ENCODE data around the gene ATP6V0C. TPM values are rescaled to one million over a fixed set of nuclear protein-coding genes. Genes with fewer than 3 reads are reported as not detected.
"Not testable (repeated sequence)": the region's sequence is repeated elsewhere in the genome, so short reads cannot be mapped to it uniquely, and the experiment has no call there.

Gene ATP6V0C
- polyA plus RNA-seq, 1 donor (not counting 4 experiments of a cell fraction or from before 2014, with no cell fraction given) = 11.4 TPM

GRCh38 chr16:2531696-2532493 is 18.1 kb downstream of the ATP6V0C start:
- DNase-seq (ENCODE audit: low read depth, low spot score) (peak; percentile 81), FAIRE-seq (peak; percentile 49)
- Histone ChIP-seq H3K27me3 (ENCODE audit: control insufficient read depth, extremely low read depth, insufficient read depth, low read length) (no peaks in the 10 kb centered on the region), H3K9ac (ENCODE audit: control insufficient read depth, extremely low read depth, insufficient read depth, low read length) (peak overlapping the region; percentile 86), H2AFZ (ENCODE audit: control insufficient read depth, low read length) (peak overlapping the region; percentile 69), H4K20me1 (ENCODE audit: control insufficient read depth, extremely low read depth, insufficient read depth, low read length) (no peaks in the 10 kb centered on the region), H3K4me1 (ENCODE audit: control insufficient read depth, extremely low read depth, insufficient read depth, low read length) (peaks cover 18% of the 10 kb centered on the region), H3K79me2 (ENCODE audit: control insufficient read depth, insufficient read depth, low read length) (no peaks in the 10 kb centered on the region), H3K4me3 (ENCODE audit: control insufficient read depth in 2 of 3, extremely low read depth in 1 of 3, insufficient read depth in 2 of 3, low read depth in 1 of 3, low read length in 3 of 3) (peak overlapping the region; percentile 48 to 76 (median 73)), H3K4me2 (ENCODE audit: control insufficient read depth, extremely low read depth, insufficient read depth, low read depth, low read length) (peak overlapping the region; percentile 93), H3K9me1 (ENCODE audit: control insufficient read depth, extremely low read depth, insufficient read depth, low read length) (no peaks in the 10 kb centered on the region), H3K9me3 (ENCODE audit: control insufficient read depth, low read depth, low read length) (no peaks in the 10 kb centered on the region), H3K27ac (ENCODE audit: control insufficient read depth, insufficient read depth, low read length) (peak overlapping the region; percentile 87), H3K36me3 (ENCODE audit: control insufficient read depth in 2 of 2, extremely low read depth in 1 of 2, insufficient read depth in 2 of 2, low read length in 2 of 2) (peaks cover 11 to 22% of the 10 kb centered on the region in 2 experiments)
- dilution Hi-C loops (cut with MboI; ENCODE audit: extremely low pct_ligation_motif_present, low sequenced_read_pairs) = no loop called here
- TF ChIP-seq EZH2 (IDR thresholded peaks at IDR 0.05; ENCODE audit: low read length) = no peak
- TF ChIP-seq, protein P1, sequence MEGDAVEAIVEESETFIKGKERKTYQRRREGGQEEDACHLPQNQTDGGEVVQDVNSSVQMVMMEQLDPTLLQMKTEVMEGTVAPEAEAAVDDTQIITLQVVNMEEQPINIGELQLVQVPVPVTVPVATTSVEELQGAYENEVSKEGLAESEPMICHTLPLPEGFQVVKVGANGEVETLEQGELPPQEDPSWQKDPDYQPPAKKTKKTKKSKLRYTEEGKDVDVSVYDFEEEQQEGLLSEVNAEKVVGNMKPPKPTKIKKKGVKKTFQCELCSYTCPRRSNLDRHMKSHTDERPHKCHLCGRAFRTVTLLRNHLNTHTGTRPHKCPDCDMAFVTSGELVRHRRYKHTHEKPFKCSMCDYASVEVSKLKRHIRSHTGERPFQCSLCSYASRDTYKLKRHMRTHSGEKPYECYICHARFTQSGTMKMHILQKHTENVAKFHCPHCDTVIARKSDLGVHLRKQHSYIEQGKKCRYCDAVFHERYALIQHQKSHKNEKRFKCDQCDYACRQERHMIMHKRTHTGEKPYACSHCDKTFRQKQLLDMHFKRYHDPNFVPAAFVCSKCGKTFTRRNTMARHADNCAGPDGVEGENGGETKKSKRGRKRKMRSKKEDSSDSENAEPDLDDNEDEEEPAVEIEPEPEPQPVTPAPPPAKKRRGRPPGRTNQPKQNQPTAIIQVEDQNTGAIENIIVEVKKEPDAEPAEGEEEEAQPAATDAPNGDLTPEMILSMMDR (optimal IDR thresholded peaks at IDR 0.05 in 1 of 3, IDR thresholded peaks at IDR 0.05 in 1 of 3, conservative IDR thresholded peaks at IDR 0.05 in 1 of 3; ENCODE audit: extremely low read depth in 1 of 3, insufficient read depth in 2 of 3, low read length in 3 of 3) = no peak

DNA sequence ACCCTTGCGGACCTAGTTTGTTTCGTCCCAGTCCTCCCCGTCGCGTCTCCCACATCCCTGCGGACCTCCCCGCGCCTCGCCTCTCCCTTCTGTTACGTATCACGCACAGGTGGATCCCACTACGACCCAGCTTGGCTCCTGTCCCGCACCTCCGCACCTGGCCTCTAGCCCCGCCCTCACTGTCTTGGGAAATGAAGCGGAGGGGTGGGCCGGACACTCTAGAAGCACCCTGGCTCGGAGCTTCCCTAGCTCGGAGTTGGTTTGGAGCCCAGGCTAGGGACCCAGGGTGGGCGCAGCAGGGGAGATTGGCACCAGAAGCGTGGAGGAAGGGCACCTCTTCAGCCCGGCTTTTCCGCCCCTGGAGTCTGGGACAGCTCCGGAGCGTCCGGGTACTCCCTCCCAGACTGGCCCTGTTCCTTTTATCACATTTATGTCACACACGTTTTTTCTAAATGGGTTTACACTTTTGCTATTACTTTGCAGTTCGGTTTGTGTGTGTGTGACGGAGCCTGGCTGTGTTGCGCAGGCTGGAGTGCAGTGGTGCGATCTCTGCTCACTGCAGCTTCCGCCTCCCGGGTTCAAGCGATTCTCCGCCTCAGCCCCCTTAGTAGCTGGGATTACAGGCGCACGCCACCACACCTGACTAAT is 18.9 kb downstream of the ATP6V0C start:
- Histone ChIP-seq H3K4me2 (ENCODE audit: control insufficient read depth, extremely low read depth, insufficient read depth, low read depth, low read length) (peak overlapping the region; percentile 93), H3K4me1 (ENCODE audit: control insufficient read depth, extremely low read depth, insufficient read depth, low read length) (peaks cover 23% of the 10 kb centered on the region), H3K9ac (ENCODE audit: control insufficient read depth, extremely low read depth, insufficient read depth, low read length) (peak overlapping the region; percentile 86), H3K27me3 (ENCODE audit: control insufficient read depth, extremely low read depth, insufficient read depth, low read length) (no peaks in the 10 kb centered on the region), H3K36me3 (ENCODE audit: control insufficient read depth in 2 of 2, extremely low read depth in 1 of 2, insufficient read depth in 2 of 2, low read length in 2 of 2) (peaks cover 11 to 19% of the 10 kb centered on the region in 2 experiments), H3K9me1 (ENCODE audit: control insufficient read depth, extremely low read depth, insufficient read depth, low read length) (no peaks in the 10 kb centered on the region), H3K79me2 (ENCODE audit: control insufficient read depth, insufficient read depth, low read length) (no peaks in the 10 kb centered on the region), H3K27ac (ENCODE audit: control insufficient read depth, insufficient read depth, low read length) (peak overlapping the region; percentile 87), H2AFZ (ENCODE audit: control insufficient read depth, low read length) (peak overlapping the region; percentile 60), H3K9me3 (ENCODE audit: control insufficient read depth, low read depth, low read length) (no peaks in the 10 kb centered on the region), H4K20me1 (ENCODE audit: control insufficient read depth, extremely low read depth, insufficient read depth, low read length) (no peaks in the 10 kb centered on the region), H3K4me3 (ENCODE audit: control insufficient read depth in 2 of 3, extremely low read depth in 1 of 3, insufficient read depth in 2 of 3, low read depth in 1 of 3, low read length in 3 of 3) (peak overlapping the region; percentile 48 to 76 (median 73))
- DNase-seq (ENCODE audit: low read depth, low spot score) (no peak), FAIRE-seq (no peak)
- TF ChIP-seq, protein P1 (optimal IDR thresholded peaks at IDR 0.05 in 1 of 3, IDR thresholded peaks at IDR 0.05 in 1 of 3, conservative IDR thresholded peaks at IDR 0.05 in 1 of 3; ENCODE audit: extremely low read depth in 1 of 3, insufficient read depth in 2 of 3, low read length in 3 of 3) = no peak
- TF ChIP-seq EZH2 (IDR thresholded peaks at IDR 0.05; ENCODE audit: low read length) = no peak
- dilution Hi-C loops (cut with MboI; ENCODE audit: extremely low pct_ligation_motif_present, low sequenced_read_pairs) = no loop called here

- Histone ChIP-seq H3K36me3 (ENCODE audit: control insufficient read depth in 2 of 2, extremely low read depth in 1 of 2, insufficient read depth in 2 of 2, low read length in 2 of 2) (peaks cover 10 to 15% of the 10 kb centered on the region in 2 experiments), H3K4me2 (ENCODE audit: control insufficient read depth, extremely low read depth, insufficient read depth, low read depth, low read length) (peak overlapping the region; percentile 93), H3K9ac (ENCODE audit: control insufficient read depth, extremely low read depth, insufficient read depth, low read length) (peak overlapping the region; percentile 86), H3K4me3 (ENCODE audit: control insufficient read depth in 2 of 3, extremely low read depth in 1 of 3, insufficient read depth in 2 of 3, low read depth in 1 of 3, low read length in 3 of 3) (peak overlapping the region in 1 of 3 experiments; percentile 73), H3K4me1 (ENCODE audit: control insufficient read depth, extremely low read depth, insufficient read depth, low read length) (peaks cover 23% of the 10 kb centered on the region), H3K27ac (ENCODE audit: control insufficient read depth, insufficient read depth, low read length) (peak overlapping the region; percentile 87)
- dilution Hi-C loops (cut with MboI; ENCODE audit: extremely low pct_ligation_motif_present, low sequenced_read_pairs); H3K9me3 ChIP-seq (ENCODE audit: control insufficient read depth, low read depth, low read length); H2AFZ ChIP-seq (ENCODE audit: control insufficient read depth, low read length); H3K9me1 ChIP-seq (ENCODE audit: control insufficient read depth, extremely low read depth, insufficient read depth, low read length); DNase-seq (ENCODE audit: low read depth, low spot score); FAIRE-seq; H4K20me1 ChIP-seq (ENCODE audit: control insufficient read depth, extremely low read depth, insufficient read depth, low read length); H3K79me2 ChIP-seq (ENCODE audit: control insufficient read depth, insufficient read depth, low read length); H3K27me3 ChIP-seq (ENCODE audit: control insufficient read depth, extremely low read depth, insufficient read depth, low read length): not testable (repeated sequence)
Observed at GRCh38 chr16:2533142-2533755, 19.5 kb downstream of the ATP6V0C start.

Measured in keratinocyte (primary cell).